ENCODE results near the gene MDK. TPM values are rescaled to one million over a fixed set of nuclear protein-coding genes. Genes with fewer than 3 reads are reported as not detected.

Gene MDK
- total and polyA plus RNA-seq, 2 of the 4 experiments (the other 2 are of a cell fraction), result 25.8 to 377 TPM

DNA sequence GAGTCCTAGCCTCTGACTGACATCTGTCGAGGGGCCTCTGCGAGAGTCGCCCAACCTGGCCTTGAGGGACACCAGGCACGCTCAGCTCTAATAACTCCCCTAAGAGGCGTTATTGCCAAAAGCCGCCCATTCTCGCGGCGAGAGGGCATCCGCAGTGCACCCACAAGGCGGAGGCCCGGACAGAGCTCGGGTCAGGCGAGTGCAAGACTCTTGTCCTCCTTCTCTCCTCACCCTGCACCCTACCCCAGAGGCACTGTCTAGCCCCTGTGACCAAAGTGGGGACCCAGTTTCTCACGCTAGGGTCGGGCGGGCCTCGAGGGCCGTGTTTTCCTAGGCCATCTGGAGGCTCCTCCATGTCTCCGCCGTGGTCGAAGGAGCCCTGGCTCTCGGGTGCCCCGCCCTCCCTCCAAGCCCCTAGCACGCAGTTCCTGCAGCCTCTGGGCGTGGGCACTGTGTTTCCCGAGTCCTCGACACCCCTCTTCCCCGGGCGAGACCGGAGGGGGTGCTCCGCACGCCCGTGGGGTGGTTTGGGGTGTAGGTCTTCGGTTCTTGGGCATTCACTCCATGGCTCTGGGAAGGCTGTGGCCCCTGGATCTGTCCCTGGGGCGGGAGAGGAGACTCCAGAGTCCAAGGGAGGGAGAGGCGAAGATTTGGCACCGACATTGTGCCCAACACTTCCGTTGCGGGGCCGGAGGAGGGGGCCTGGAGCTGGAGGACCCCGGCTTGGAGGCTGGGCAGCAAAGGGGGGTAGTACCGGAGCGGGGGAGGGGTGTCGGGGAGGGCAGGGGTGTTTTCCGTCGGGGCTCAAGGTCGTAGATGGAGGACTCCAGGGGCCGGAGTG, 9.1 kb downstream of the MDK start (continued):
- no peak for TF ChIP-seq CEBPB (IDR thresholded peaks at IDR 0.05; ENCODE audit: low read depth, low read length)

DNA sequence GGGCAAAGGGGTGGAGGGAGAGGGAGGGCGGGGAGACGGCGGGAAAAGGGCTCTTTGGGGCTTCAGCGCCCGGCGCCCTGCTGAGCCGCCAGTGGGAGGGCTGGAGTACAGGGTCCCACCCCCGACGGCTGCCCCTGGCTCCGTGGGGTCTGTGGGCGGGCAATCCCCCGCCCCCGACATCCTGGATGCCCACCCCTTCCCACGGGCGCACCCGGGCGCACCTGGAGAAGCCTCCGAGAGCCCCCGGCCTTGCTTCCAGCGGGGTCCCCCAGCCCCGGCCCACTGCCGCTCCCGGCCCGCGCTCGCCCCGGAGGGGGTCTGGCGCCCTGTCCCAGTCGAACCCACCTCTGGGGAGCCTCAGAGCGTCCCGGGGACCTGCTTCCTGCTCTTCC, 9.7 kb downstream of the MDK start:
- Histone ChIP-seq H3K9me3 (ENCODE audit: control insufficient read depth, insufficient read depth, low read length) (no peaks in the 10 kb centered on the region), H3K9me1 (ENCODE audit: insufficient read depth, low read length) (peaks cover 5% of the 10 kb centered on the region; the same call in 1 of the 2 replicates), H2BK120ac (ENCODE audit: low read depth, low read length) (no peak overlapping the region), H3K4me2 (ENCODE audit: low read depth, low read length) (peak overlapping the region; percentile 43), H2AK9ac (replicated peaks; ENCODE audit: low read depth, low read length, poor library complexity) (no peak overlapping the region), H2BK5ac (ENCODE audit: low read depth, low read length, poor library complexity, severe bottlenecking) (no peak overlapping the region), H3K18ac (ENCODE audit: low read depth, low read length) (no peak overlapping the region), H2AK5ac (ENCODE audit: low read depth, low read length) (no peak overlapping the region), H4K91ac (ENCODE audit: insufficient read depth, low read depth, low read length) (no peak overlapping the region), H2BK20ac (ENCODE audit: low read depth, low read length) (no peak overlapping the region), H3K23ac (ENCODE audit: low read depth, low read length) (no peak overlapping the region), H2AFZ (replicated peaks; ENCODE audit: low read length, poor library complexity) (peak overlapping the region; percentile 68), H4K8ac (ENCODE audit: low read depth in 2 of 2, low read length in 2 of 2) (no peak overlapping the region), H4K5ac (ENCODE audit: low read depth, low read length) (no peak overlapping the region), H3K36me3 (ENCODE audit: control insufficient read depth, insufficient read depth, low read length) (no peaks in the 10 kb centered on the region), H3K27me3 (ENCODE audit: control insufficient read depth, insufficient read depth, low read length) (peaks cover 33% of the 10 kb centered on the region), H3K56ac (ENCODE audit: extremely low read depth, insufficient read depth, low read length) (no peak overlapping the region), H3K14ac (replicated peaks; ENCODE audit: low read depth, low read length) (no peak overlapping the region), H3K4ac (ENCODE audit: low read depth, low read length) (no peak overlapping the region), H2BK15ac (ENCODE audit: low read depth, low read length) (no peak overlapping the region), H4K20me1 (ENCODE audit: insufficient read depth, low read length) (peaks cover 24% of the 10 kb centered on the region), H3K27ac (ENCODE audit: insufficient read depth, low read length) (no peak overlapping the region), H3K4me1 (ENCODE audit: control insufficient read depth, insufficient read depth, low read length) (peaks cover 8% of the 10 kb centered on the region; the same call in 1 of the 2 replicates), H3K9ac (ENCODE audit: low read depth, low read length) (no peak overlapping the region), H3K4me3 (ENCODE audit: insufficient read depth, low read depth, low read length) (peak overlapping the region; percentile 10; the same call in 1 of the 2 replicates), H3K79me1 (ENCODE audit: low read depth in 1 of 2, low read length in 2 of 2) (no peaks in the 10 kb centered on the region)
- TF ChIP-seq CEBPB (IDR thresholded peaks at IDR 0.05; ENCODE audit: low read depth, low read length), result no peak
- TF ChIP-seq MAFK (IDR thresholded peaks at IDR 0.05; ENCODE audit: low read depth, low read length), result no peak
- TF ChIP-seq BHLHE40 (IDR thresholded peaks at IDR 0.05; ENCODE audit: low read depth, low read length), result no peak
- no peak for TF ChIP-seq CHD1 (IDR thresholded peaks at IDR 0.05; ENCODE audit: low read depth, low read length)
- TF ChIP-seq MXI1 (IDR thresholded peaks at IDR 0.05; ENCODE audit: borderline replicate concordance, low read depth, low read length), result no peak
- no peak for TF ChIP-seq RCOR1 (IDR thresholded peaks at IDR 0.05; ENCODE audit: insufficient replicate concordance, low read length)
- TF ChIP-seq SMC3 (IDR thresholded peaks at IDR 0.05; ENCODE audit: low read depth, low read length), result no peak
- TF ChIP-seq, protein P1, sequence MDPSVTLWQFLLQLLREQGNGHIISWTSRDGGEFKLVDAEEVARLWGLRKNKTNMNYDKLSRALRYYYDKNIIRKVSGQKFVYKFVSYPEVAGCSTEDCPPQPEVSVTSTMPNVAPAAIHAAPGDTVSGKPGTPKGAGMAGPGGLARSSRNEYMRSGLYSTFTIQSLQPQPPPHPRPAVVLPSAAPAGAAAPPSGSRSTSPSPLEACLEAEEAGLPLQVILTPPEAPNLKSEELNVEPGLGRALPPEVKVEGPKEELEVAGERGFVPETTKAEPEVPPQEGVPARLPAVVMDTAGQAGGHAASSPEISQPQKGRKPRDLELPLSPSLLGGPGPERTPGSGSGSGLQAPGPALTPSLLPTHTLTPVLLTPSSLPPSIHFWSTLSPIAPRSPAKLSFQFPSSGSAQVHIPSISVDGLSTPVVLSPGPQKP (IDR thresholded peaks at IDR 0.05; ENCODE audit: borderline replicate concordance, low read depth, low read length), result no peak
- no peak for TF ChIP-seq FOS (IDR thresholded peaks at IDR 0.05; ENCODE audit: low read depth, low read length)
- no peak for TF ChIP-seq RAD21 (IDR thresholded peaks at IDR 0.05; ENCODE audit: low read length)
- TF ChIP-seq RFX5 (IDR thresholded peaks at IDR 0.05; ENCODE audit: low read depth, low read length), result no peak
- no peak for TF ChIP-seq NFE2L2 (IDR thresholded peaks at IDR 0.05; ENCODE audit: low read depth, low read length)
- TF ChIP-seq, protein P2, sequence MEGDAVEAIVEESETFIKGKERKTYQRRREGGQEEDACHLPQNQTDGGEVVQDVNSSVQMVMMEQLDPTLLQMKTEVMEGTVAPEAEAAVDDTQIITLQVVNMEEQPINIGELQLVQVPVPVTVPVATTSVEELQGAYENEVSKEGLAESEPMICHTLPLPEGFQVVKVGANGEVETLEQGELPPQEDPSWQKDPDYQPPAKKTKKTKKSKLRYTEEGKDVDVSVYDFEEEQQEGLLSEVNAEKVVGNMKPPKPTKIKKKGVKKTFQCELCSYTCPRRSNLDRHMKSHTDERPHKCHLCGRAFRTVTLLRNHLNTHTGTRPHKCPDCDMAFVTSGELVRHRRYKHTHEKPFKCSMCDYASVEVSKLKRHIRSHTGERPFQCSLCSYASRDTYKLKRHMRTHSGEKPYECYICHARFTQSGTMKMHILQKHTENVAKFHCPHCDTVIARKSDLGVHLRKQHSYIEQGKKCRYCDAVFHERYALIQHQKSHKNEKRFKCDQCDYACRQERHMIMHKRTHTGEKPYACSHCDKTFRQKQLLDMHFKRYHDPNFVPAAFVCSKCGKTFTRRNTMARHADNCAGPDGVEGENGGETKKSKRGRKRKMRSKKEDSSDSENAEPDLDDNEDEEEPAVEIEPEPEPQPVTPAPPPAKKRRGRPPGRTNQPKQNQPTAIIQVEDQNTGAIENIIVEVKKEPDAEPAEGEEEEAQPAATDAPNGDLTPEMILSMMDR (conservative IDR thresholded peaks at IDR 0.05; ENCODE audit: low read depth, low read length), result no peak
- ATAC-seq (ENCODE audit: low read depth) (no peak), DNase-seq (no peak)
- ChIA-PET POLR2A (ENCODE audit: unreplicated experiment) (no interaction called here), CTCF (interaction anchor here (0.6 to 1.5 kb wide), 4 partner anchors 8 to 165 kb away, joined by 3 to 5 read pairs (median 4); no protein-coding TSS in a partner anchor)
- dilution Hi-C loops (cut with HindIII; ENCODE audit: low sequenced_read_pairs, unreplicated experiment), result no loop called here
- in situ Hi-C loops (cut with MboI; ENCODE audit: low sequenced_read_pairs), result no loop called here
- intact Hi-C loops (cut with micrococcal nuclease), result no loop called here
- BruUV-seq (replicated peaks), result no TSS peak
- 4% methylated on average over 5 of the region's 31 CpGs; no CpG with 5 or more reads in 1 of the 2 experiments for WGBS, 2 experiments (ENCODE audit: extremely low coverage in 2 of 2, insufficient read length in 1 of 2)

Data from IMR-90 (cell line).